CD1c-positive myeloid dendritic cell (primary cell): Measurements from ENCODE around the gene TRAF1.

Experiments
- DNase-seq: peaks from one replicate; pipeline ENCODE4 v3.0.0-alpha.2; 2016; ENCODE audit errors: extremely low spot score

The TRAF1 gene

DNA sequence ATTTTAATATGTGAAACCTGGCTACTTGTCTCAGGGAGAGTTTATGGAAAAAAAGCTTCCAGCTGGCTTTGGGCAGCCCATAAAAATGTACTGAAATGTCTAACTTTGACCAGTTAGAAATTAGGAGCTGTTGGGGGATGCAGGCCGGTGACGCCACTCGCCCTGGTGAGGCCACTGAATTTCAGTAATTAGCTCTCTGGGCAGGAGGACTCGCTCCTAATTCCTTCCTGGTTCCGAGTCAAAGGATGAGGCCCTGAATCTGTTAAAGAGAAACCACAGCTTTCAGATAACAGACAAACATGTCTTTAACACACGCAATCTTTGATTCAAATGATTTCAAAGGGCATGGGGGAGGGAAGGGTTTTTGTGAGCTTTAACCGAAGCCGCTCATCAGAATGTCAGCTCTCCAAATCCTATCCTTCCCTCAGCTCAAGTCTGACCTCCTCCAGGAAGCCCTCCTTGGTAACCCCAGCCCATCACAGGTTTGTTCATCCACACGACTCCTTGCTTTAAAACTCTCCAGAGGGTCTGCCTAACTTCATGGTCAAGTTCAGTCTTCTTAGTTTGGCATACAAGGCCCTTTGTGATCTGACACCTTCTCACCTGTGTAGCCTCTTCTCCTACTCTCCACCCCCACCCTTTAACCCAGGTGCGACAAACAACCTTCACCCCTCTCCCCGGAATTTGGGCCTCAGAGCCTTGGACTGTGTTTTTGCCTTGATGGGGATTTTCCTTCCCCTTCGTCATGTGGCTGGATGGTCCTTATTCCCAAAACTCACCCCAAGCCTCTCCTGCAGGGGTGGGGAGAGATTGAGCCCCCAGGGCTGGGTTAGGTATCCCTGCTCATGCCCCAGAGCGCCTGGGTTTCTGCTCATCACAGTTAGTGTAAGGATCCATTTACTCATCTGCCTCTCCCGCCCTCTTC is 36.0 kb downstream of the TRAF1 start:
- no peak for DNase-seq

DNA sequence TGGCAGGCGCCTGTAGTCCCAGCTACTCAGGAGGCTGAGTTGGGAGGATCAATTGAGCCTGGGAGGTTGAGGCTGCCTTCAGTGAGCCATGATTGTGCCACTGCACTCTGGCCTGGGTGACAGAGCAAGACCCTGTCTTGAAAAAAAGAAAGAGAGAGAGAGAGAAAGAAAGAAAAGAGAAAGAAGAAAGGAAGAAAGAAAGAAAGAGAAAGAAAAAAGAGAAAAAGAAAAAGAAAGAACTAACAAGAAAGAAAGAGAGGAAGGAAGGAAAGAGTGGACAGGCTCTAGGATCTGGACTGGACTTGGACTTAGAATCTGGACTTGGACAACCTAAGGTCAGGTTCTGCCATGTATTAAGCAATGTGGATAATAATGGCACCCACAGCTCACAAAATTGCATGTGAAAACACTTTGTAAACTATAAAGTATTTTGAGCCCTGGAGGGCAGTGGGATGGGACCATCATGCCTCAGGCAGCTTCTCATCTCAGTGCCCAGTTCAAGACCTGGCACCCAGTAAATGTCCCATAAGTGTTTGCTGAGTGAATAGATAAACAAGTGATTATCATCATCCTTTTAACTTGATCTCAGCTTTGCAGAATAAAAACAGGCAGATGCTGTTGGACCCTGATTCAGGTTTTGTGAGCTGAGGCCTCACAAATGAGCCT is 36.9 kb downstream of the TRAF1 start:
- no peak for DNase-seq

DNA sequence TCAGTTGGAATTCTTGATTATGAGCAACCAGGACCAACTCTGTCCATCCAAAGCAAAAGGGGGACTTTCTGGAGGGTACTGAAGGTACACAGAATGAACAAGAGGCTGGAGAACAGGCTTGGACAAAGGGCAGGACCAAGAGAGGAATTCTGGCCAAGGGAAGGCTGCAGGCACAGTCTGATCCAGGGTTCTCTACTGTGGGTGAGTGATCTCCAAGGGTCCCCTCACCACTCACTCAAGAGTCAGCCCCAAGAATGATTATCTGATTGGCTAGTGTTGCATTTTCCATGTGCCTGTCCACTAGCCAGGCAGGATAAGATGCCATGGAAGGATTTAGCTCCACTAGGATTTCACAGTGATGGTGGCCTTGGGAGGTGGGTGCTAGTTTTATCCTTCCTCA is 38.0 kb downstream of the TRAF1 start:
- no peak for DNase-seq

DNA sequence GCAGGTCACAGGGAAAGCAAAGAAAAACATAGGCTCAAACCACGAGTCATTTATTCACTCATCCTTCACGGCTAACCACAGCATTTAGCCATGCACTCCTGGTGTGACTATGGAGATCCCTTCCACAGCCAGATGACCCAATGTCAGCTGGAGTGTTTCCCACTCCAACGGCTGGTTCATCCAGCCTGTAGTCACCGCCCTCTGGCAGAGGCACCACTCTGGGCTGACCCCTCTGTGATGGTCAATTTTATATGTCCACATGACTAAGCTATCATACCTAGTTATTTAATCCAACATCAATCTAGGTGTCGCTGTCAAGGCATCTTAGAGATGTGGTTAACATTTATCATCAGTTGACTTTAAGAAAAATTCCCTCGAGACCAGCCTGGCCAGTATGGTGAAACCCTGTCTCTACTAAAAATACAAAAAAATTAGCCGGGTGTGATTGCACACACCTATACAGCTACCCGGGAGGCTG is 40.1 kb downstream of the TRAF1 start:
- DNase-seq = no peak

DNA sequence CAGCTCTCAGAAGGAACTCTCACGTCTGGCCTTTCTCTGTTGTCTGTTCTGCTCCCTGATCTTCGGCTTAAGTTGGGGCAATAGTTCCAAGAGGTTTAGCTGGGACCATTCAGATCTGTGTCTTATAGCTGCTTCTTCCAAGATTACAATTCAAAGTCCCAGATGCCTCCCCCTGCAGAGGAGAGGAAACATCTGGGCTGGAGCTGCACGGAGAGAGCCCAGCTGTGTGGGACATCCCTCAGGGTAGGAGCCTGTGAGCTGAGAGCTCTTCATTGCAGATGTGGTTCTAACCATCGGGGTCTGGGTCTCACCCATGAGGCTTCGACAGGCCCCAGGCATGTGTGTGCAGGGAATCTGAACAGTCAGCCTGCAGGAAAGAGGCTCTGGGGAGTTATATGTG is 40.6 kb downstream of the TRAF1 start:
- no peak for DNase-seq

DNA sequence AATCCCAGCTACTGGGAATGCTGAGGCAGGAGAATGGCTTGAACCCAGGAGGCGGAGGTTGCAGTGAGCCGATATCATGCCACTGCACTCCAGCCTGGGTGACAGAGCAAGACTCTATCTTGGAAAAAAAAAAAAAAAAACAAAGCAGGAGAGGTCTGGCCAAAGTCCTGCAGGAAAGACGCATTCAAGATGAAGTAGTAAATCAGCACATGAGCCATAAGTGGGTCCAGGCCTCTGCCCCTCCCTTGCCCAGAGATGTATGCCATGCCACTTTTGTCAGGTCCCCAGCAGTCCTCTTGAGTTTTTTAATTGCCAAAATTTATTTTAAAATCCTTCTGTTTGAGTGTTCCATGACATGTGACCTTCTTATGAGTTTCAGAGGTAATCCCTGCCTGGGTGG is 41.1 kb downstream of the TRAF1 start:
- no peak for DNase-seq

DNA sequence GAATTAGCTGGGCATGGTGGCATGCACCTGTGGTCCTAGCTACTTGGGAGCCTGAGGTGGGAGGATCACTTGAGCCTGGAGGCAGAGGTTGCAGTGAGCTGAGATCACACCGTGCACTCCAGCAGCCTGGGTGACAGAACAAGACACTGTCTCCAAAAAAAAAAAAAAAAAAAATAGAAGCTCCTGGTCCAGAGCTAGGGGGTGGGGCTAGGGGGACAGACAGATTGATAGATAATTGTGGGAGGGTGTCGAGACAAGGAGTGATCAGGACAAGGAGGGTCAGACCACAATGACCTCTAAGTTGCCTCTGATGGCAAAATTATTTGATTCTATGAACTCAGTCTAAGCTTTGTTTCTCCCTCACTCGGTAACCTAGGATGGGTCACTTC is 43.0 kb downstream of the TRAF1 start:
- no peak for DNase-seq

DNA sequence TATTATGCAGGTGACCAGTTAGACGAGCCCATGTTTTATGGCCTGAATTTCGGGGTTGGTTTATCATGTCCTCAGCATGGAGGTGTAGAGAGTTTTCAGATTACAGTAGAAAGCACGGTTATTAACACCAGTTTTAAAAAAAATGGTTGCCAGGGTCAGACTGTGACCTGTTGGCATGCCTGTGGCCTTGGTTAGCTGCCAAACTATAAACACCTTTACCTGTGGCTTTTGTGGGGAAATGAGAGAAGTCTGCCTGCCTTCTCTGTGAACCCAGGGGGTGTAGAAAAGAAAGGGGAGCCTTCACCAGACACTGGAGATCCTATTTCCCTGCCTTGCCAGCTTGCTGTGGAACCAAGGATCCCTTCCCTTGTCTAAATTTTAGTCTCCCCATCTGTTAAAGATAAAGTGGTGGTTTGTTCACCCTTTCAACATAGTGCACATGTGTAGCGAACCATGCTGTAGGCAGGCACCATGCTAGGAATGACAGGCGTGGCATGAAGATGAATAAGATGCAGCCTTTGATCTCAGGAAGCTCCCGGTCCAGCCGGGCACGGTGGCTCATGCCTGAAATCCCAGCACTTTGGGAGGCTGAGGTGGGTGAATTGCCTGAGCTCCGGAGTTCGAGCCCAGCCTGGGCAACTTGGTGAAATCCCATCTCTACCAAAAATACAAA is 43.5 kb downstream of the TRAF1 start:
- DNase-seq = no peak

DNA sequence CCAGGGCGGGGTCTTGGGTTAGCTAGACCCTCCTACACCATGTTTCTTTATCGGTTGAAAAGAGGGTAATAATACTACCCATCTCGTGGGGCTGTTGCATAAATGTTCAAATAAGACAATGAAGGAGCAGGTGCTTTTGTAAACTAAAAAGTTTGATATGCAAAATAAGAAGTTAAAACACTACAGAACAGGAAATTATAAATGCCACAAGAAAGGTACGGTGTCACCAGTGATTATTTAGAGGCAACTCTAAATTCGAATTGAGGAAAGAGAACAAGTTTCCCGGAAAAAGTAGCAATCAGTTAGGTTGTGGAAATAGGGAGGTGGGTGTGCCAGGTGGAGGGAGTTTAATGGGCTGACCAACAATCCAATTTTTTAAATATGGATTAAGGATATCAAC is 47.1 kb downstream of the TRAF1 start:
- DNase-seq = no peak

DNA sequence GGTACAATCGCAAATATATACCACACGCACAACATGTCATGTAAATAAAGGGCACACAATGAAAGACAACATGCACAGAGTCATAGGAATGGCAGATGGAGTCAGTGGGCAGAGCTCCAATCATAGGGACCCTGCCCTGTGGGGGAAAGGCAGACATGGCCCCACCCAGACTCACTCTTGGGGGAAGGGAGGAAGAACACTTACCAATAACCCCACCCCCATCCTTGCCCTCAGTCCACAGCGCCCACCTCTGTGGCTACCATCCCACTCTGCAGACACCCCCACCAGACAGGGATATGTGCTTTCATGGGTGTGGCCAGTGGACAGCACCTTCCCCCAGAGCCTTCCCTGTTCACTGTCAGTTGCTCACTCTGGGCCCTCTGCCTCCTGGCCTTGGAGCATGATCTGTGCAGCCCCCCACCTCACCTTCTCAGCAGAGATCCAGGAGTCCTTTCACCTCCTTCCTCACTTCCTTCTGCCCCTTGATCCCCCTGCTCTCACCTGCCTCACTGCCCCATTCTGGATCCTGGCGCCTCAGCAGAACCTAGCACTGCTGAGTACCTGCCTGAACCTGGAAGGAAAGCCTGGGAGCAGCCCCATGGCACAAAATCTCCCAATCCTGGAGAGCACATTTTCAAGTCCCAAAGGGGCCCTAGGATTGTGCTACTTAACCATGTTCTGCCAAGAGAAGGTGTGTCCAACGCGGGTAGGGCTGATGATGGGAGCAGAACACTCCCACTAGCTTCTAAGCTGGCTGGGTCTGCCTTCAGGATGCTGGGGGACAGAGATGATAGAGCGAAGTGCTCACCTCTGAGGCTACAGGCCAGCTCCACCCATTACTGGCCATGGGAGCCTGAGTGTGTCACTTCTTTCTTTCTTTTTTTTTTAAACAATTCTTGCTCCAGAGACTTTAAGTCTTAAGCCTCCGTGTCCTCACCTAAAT is 48.1 kb downstream of the TRAF1 start:
- DNase-seq = no peak

DNA sequence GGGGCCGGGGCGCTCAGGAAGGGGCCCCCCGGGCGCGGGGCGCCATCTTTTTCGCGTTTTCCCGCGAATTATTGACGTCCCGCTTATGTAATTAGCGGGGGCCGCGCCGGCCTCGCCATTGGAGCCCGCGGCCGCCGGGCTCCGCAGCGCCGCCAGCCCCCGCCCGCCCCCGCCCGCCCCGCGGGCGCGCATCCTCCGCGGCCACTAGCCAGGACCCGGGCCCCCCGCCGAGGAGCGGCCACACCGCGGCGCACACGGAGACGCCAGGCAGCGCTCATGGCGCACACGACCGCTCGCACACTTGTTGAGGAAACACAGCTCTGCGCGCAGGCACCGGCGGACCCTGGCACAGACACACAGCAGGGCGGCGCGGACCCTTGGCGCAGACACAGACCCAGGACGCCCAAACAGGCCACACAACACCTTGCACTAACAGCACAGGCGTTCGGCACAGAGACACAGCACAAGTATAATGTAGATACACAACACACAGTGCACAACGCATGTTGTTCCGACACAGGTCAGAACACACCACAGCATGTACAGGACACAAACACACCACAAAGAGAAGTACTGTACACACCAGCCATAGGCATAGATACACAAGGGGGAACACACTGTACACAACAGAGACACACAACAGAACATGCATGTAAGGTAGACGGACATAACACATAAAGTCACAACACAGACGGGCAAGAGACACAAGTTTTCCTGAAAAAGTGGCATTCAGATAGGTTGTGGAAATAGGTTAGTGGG is 49.1 kb downstream of the TRAF1 start:
- DNase-seq = peak; percentile 68

DNA sequence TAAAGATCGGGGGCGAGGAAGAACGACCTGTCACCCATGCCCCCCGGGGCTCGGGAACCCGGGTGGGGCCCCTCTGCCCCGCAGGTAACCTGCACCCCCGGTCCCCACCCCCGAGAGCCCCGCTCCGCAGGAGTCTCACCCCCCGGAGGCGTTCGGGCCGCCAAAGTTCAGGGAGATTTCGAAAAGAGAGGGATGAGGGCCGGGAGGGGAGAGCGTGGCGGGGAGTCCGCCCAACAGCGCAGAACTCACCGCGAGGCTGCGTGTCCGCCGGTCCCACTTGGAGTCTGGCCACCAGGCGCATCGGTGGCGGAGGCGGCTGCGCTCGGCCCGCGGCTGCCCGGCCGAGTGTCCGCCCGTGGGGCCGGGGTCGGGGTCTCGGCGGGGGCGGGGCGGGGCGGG is 49.8 kb downstream of the TRAF1 start, which contains the start of gene PHF19:
PHF19 (minus strand) TSS at position 347 of the 399 bp plus-strand sequence. CDS start 2,447 bp downstream, outside the sequence.
- peak; percentile 43 for DNase-seq

DNA sequence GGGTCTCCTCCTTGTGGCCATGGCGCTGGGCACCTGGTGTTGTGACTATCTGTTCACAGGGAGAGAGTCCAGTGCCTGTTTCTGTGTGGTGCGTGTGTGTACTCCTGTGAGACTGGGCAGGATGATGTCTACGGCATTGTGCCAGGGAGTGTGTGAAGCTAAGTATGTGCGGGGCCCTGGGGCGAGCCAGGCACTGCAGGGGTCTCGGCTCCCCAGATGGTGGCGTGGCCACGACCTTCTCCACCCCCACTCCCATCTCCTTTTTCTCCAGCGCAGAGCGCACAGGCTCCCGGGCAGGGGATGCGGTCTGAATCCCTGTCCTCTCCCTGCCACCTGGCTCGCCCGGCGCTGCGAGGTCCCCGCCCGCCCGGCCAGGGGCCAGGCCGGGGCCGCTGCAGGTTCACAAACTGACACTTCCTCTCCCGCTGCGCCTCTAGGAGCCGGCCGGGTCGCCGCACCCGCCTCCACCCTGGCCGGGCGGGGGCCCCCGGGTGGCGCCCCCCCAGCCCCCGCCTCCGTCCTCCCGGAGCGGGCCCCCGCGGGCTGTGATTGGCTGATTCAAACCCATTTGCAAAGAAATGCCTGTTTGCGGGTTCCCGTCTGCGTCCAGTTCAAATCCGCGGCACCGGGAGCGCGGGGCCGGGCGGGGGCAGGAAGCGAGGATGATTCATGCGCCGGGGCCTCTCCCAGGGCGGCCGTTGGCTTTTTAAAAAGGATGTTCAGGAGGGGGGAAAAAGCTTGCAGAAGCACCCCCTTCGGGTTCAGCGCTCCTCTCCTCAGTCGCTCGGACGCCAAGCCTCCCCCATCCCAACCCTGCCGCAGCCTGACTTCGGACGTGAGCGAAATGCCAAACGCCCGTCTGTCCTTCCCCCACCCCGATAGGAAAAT is 50.4 kb downstream of the TRAF1 start:
- DNase-seq = peak; percentile 91

DNA sequence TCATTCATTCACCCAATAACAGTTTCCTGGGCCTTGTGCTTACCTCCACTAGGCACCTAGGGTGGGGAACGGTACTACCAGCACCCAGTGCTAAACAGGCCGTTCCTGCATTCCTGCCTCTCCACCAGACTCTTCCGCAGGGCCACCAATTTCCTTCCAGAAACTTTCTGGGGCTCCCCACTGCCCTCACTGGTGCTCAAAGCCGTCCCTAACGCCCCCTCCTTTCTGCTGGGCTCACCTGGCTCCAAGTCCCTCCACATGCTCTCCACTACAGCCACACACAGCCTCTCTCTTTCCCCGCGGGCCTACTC is 51.0 kb downstream of the TRAF1 start:
- no peak for DNase-seq

DNA sequence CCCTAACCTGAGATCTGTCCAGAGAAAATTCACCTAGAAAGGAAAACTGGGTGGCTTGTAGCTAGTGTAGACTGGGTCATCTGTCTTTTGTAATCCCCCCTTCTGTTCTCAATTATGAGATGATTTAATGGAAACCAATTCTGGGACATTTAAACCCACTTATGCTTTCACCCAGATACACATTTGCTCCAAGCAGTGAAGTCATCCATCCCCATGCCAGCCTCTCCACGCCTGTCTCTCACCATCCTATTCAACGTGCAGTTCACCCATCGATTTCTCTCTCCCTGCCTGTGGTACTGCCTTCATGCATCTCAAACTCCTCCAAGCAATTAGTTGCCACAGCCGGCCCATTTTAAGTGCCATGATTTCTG is 51.4 kb downstream of the TRAF1 start:
- DNase-seq = no peak

DNA sequence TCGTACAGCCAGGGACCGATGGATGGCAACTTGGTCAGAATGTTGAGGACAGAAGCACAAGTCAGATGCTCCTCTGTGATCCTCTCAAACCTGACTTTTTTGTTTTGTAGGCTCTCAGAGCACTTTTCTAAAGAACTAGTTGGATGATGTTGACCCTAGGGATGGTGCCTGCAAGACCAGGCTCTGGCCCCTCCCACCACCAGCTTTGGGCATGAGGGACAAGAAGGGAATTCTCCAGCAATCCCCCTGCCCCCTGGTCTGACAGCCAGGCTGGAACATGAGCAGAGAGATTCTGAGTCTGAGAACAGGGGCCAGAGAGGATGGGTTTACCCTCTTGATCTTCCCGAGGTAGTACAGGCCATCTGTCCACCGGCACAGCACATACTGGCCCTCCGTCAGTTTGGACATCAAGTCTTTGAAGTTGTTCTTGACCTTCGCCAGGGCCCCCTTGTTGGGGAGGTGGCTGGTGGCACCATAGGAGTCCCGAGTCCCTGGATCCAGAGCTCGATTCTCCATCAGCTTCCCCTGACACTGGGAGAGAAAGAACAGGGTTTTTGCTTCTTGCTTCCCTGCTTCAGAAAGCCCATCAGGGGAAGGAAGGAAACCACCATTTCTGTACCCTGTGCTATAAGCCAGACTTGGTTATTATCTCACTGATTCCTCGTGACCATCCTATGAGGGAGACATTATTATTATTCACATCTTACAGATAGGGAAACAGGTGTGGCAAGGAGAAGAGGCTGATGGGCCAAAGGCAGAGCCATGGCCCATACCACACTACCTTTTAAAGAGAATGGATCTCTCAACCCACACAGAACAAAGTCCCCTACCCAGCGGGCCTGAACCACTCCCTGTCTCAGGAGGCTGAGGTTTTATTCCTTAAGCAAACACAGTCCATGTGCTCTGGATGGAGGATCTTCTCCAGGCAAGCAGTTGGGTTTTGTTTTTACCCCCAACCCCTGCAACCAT is 52.1 kb downstream of the TRAF1 start:
- DNase-seq = no peak

DNA sequence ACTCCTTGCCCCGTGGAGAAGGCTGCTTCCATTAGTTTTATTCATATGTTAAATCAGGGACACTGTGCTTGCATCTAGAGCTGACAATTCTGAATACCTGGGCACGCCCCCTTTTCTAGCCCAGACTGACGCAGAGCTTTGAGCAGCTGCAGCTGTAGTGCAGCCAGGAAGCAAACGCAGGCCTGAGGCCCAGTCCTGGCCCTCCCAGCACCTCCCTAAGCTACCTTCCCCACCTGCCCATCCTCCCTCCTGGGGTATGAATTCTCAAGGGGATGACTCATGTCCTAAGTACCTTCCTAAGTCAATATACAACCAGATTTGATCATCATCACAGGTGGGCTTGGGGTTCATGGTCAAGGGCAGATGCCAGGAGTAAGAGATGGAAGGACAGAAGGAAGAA is 53.1 kb downstream of the TRAF1 start:
- no peak for DNase-seq

DNA sequence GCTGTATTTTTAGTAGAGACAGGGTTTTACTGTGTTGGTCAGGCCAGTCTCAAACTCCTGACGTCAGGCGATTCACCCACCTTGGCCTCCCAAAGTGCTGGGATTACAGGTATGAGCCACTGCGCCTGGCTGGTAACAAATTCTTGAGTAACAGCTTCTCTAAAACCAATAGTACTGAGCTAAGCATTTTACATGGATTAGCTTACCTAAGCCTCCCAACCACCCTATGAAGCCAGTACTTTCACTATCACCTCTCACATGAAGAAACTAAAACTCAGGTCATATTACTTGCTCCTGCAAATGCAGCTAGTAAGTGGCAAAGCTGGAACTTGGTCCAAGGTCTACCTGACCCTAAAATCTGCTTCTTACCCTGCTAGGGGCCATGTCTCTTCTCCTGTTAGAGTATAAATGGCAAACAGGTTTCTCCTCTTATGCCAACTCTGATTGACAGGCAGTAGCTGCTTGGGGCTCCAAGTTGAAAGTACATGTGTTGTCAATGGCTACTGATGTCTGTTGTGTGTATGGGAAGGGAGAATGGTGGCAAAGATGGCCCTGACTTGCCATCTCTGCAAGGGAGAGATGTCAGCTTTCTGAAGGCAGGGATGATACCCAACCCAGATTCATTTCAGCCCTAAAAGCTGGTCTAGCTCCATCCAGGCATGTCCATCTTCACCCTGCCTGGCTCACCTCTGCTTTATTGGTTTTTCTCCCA is 53.6 kb downstream of the TRAF1 start:
- no peak for DNase-seq
